HG02763 (cell line): ENCODE measurements around the gene ADAT3.
"Not testable (repeated sequence)": the region's sequence is repeated elsewhere in the genome, so short reads cannot be mapped to it uniquely, and the experiment has no call there.

Source experiments
- ATAC-seq: cut with Tn5 transposase; IDR thresholded peaks from one replicate; pipeline ENCODE4 v1.9.1; 2021; ENCODE audit warnings: mild to moderate bottlenecking, moderate library complexity; ENCODE audit not compliant: unreplicated experiment

Gene ADAT3

DNA sequence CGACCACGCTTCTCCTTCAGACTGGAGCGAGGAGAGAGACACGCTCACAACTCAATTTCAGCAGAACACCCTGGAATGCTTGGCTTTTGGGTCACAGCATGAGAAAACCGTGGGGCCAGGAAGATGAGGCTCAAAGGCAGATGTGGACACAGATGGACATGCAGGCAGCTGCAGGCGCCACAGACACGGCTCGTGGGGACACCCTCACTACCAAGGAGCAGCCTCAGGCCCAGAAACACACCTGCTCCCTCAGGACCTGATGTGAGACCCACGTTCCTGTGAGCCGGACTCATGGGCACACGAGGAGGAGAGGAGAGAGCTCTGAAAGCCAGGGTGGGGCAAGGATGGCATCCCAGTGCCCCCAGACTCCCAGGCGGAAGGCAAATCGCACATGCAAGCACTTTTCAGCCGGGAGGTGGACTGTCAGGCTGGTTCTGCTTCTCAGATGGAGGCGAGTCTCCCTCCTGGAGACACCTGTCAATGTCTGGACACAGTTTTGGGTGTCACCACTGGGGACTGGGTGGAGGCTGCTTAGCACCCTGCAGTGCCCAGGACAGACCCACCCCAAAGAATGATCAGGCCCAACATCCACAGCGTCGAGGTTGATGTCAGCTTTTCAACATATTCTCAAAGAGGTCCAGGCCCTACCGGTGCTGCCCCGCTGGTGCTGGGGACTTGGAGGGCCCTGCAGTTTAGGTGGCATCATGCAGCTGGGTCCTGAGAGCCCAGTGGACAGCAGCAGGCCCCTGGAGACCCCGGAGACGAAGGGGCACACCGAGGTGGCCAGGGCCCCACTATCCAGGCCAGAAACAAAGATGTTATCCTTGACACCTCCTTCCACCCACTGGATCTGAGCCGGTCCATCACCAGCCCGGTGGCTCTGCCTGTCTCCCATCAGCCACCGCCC, 22.2 kb upstream of the ADAT3 start:
- no peak for ATAC-seq

DNA sequence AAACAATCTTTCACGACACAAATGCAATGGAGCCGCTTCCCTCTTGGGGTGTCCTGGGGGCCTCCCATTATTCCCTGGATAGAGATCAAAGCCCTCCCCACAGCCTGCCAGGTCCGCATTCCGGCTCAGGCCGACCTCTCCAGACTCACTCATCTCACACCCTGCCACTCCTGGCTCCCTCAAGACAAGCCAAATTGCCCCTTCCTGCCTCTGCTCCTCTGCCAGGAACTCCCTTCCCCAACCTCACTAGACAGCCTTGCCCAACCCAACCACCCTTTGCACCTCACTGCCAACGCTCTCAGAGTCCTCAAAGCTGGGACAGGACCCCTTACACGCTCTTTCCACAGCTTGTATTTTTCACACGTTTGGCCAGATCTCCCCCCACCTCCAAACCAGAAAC, 21.4 kb upstream of the ADAT3 start:
- no peak for ATAC-seq

DNA sequence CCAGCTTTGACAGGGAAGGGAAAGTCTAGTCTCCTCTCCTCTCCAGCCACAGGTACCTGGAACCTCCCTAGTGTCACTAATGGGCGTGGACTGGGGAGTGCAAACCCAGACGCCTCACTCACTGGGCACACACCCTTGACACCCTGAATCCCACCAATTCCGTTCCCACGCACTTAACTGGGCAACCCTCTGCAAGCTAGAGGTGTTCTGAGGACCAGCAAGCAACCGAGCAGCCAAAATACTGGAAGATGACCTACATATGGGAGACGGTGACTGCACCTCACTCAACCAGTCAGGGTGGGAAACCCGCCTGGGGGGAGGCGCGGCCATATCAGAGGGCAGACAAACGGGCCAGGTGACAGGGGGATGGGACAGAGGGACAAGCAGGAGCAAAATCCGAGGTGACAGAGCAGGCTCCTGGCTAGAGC, 20.9 kb upstream of the ADAT3 start:
- ATAC-seq = no peak

DNA sequence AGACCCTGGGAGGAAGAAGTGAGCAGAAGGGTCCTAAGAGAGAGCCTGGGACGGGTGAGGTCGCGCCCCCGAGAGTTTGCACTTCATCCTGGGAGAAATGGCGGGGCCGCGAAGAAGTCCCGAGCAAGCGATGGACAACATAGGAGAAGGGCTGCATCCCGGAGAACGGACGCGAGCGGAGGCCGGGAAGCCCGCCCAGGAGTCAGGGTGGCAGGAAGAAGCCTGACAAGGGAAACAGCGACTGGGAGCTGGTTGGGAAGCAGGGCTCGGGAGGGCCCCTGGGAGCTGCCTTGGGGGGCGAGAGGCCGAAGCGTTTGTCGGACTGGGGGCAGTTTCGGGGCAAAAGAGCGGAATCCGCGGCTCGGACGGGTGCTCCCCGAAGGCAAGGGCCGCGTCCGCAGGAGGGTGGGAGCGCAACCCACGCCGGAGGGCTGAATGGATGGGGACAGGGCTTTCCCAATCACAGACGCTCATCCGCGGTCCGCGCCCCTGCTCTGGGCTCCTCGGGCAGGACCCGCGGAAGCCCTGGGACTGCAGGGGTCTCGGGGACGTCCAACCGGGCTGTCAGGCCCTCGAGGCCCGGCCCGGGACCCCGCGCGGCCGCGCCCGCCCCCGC, 20.4 kb upstream of the ADAT3 start:
- no peak for ATAC-seq

DNA sequence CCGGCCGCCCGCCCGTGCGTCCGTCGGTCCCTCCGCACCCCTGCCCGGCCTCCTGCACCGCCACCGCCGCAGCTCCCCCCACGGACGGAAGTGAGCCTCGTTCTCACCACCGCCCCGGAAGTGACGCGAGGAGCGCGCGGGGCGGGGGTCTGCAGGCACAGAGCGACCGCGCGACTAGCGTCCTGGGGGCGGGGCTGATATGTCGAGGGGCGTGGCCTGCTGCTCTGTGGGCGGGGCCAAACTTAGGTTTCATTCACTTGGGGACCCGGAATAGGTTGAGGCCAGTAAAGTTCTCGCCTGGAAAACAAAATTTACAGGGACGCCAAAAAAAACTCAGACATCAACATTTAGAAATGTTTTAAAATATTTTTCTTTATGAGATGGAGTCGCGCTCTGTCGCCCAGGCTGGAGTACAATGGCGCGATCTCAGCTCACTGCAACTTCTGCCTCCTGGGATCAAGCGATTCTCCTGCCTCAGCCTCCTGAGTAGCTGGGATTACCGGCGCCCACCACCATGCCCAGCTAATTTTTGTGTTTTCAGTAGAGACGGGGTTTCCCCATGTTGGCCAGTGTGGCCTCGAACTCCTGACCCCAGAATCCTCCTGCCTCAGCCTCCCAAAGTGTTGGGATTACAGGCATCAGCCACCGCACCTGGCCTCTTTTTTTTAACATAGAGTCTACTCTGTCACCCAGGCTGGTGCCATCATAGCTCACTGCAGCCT, 19.6 kb upstream of the ADAT3 start, which contains the start of gene ABHD17A:
Gene ABHD17A (minus strand): TSS at position 99 of the 722 bp plus-strand sequence. CDS start 3,930 bp downstream, outside the sequence.
- ATAC-seq = peak; percentile 79

DNA sequence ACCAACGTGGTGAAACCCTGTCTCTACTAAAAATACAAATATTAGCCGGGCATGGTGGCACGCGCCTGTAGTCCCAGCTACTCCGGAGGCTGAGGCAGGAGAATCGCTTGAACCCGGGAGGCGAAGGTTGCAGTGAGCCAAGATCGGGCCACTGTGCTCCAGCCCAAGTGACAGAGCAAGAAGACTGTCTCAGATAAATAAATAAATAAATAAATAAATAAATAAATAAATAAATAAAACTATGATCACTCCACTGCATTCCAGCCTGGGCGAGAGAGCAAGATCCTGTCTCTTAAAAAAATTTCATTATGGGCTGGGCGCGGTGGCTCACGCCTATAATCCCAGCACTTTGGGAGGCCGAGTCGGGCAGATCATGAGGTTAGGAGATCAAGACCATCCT, 18.8 kb upstream of the ADAT3 start:
- ATAC-seq = not testable (repeated sequence)

DNA sequence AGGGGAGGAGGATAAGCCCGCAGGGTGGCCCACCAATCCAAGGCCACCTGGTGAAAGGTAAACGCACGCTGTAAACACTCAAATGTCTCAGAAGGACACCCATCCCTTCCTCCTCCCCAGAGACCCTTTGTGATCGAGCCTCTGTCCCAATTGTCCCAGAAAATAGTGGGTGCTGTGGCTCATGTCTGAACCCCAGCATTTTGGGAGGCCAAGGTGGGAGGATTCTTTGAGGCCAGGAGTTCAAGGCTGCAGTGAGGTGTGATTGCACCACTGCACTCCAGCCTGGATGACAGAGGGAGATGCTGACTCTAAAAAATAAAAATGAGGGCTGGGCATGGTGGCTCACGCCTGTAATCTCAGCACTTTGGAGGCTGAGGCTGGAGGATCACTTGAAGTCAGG, 16.8 kb upstream of the ADAT3 start:
- no peak for ATAC-seq

DNA sequence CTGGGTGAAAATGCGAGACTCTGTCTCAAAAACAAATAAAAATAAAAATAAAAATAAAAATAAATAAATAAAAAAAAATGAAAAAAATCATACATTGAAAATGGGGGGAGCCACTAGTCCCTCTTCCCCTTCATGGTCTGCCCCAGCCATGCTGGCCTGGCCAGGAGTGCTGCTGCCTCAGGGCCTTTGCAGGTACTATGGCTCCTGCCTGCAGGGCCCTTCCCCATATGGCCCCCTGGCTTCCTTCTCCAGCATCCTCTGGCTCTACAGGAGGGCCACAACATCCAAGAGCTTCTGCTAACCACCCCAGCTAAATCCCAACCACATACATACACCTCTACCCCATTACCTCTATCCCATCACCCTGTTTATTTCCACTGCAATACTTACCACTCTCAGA, 15.3 kb upstream of the ADAT3 start:
- ATAC-seq = no peak

DNA sequence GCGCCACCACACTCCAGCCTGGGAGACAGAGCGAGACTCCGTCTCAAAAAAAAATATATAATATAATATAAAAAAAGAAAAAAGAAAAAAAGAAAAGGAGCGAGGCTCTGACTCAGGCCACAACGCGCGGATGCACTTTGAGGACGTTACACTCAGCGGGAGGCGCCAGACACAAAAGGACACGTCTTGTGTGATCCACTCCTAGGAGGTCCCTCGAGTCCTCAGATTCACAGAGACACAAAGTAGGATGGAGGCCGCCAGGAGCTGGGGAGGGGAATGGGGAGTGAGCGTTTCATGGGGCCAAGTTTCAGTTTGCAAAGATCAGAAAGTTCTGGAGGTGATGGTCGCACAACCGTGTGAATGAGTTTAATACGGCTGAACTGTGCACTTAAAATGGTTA, 11.4 kb upstream of the ADAT3 start:
- no peak for ATAC-seq

DNA sequence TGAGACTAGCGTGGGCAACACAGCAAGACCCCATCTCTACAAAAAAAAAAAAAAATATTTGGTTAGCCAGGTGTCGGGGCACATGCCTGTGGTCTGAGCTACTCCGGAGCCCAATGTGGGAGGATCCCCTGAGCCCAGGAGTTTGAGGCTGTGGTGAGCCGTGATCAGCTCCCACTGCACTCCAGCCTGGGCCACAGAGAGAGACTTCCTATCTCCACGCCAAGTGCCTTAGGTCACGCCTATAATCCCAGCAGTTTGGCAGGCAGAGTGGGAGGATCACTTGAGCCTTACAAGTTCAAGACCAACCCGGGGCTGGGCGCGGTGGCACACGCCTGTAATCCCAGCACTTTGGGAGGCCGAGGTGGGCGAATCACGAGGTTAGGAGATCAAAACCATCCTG, 8.7 kb upstream of the ADAT3 start:
- ATAC-seq = no peak

DNA sequence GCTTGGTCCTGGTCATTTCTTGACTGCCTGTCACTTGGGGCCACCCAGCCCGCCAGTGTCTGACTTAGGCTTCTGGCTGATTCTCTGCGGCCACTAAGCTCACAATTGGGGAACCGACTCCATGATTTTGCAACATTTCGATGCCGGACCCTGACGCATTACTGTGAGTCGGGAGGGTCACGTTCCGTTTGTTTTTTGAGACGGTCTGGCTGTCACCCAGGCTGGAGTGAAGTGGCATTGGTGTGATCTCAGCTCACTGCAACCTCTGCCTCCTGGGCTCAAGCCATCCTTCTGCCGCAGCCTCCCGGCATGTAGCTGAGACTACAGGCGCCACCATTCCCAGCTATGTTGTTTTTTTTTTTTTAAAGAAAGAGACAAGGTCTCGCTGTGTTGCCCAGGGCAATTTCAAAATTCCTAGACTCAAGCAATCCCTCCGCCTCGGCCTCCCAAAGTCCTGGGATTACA, 3.2 kb upstream of the ADAT3 start:
- no peak for ATAC-seq

DNA sequence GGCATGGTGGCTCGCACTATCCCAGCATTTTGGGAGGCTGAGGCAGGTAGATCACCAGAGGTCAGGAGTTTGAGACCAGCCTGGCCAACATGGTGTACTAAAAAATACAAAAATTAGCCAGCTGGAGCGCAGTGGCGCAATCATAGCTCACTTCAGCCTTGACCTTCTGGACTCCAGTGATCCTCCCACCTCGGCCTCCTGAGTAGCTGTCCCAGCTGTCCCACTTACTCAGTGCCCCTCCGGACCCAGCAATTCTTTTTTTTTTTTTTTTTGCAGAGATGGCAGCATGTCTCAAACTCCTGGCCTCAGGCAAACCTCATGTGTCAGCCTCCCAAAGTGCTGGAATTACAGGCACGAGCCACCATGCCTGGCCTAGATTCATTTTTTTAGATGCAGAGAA, 2.3 kb upstream of the ADAT3 start:
- ATAC-seq = no peak

DNA sequence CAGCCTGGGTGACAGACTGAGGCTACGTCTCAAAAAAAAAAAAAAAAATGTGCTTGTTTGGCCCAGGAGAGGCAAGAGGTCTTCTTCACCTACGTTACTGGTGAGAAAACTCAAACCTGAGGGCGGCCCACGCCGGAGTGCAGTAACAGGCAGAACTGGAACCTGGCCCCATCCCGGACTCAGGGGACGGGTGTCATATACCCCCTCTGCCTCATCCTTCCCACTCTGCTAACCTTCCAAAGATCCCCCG, 414 bp upstream of the ADAT3 start:
- no peak for ATAC-seq

DNA sequence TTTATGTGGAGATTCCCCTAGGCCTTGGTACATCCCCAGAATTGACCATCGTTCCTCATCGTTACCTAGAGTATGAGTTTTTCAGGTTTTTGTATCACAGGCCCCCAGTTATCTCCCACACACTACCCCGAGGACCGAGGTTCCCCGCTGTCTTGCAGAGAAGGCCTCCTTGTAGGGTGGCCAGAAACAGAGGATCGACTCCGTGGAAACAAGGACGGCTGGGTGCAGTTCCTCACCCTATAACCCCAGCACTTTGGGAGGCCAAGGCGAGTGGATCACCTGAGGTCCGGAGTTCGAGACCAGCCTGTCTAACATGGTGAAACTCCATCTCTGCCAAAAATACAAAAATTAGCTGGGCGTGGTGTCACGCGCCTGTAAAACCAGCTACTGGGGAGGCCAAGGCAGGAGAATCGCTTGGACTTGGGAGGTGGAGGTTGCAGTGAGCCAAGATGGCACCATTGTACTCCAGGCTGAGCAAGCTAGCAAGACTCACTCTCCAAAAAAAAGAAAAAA, 720 bp downstream of the ADAT3 start:
- ATAC-seq = no peak

DNA sequence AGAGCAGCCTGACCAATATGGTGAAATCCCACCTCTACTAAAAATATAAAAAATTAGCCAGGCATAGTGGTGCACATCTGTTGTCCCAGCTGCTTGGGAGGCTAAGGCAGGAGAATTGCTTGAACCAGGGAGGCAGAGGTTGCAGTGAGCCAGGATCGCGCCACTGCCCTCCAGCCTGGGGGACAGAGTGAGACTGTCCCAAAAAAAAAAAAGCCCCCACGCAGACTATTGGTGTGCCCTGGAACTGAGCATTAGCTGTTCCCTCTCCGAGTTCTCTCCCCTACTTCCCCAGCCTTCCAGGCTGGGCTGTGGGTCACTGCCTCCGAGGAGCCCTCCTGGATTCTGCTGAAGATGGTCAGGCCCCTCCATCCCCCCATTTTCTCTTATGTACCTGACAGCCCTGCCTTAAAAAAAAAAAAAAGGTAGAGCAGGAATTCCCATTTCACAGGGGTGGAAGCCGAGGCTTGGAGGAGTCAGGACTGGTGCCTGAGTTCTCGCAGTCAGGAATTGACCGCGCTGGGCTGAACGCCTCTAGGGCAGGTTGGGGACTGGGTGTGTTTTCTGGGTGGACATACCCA, 1.9 kb downstream of the ADAT3 start:
- no peak for ATAC-seq

DNA sequence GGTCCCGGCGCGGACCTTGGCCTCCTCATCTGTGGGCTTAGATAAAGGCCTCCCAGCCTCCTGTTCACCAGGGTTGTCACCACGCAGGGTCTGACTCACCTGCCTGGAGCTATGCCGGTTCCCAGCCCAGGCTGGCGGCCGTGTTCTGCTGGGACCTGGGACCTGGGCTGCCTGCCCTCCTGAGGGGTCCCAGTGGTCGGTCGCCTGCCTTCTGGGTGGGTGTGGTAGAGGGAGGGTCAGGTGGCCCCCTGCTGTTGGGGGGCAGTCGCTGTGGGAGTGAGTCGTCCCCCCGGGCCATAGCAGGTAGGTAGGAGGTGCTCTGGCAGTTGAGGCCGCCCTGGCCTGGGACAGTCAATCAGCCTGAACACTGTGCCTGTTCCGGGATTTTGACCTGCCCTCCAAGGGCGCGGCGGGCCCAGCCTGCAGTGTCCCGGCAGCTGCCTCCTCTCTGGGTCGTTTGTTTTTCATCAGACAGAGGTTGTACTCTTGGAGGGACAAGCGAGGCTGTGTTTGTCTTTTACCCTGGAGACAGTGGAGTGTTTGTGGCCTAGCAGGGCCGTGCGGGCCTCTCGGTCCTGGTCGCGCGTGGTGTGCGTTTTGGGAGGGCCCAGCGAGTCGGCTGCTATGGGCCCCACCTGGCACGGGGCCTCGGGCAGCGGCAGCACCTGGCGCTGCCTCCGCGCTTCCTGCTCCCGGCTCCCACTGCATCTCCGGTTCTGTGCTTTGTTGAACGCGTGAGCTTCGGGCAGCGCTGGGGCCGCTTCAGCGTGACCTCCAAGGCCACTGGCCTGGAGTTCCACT, 2.6 kb downstream of the ADAT3 start:
- no peak for ATAC-seq

DNA sequence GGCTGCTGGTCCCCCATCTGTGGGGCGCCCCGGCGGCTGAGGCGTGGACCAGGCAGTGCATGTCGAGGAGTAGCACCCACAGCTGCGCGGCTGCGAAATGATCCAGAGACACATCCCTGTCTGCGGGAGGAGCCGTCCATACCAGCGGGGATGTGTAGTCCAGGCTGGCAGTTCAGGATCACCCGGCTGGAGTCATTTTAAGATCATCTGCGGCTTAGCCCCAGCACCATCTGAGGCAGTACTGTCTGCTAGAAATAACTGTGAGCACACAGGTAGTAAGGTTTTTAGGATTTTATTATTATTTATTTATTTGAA, 3.1 kb downstream of the ADAT3 start:
- ATAC-seq = no peak

DNA sequence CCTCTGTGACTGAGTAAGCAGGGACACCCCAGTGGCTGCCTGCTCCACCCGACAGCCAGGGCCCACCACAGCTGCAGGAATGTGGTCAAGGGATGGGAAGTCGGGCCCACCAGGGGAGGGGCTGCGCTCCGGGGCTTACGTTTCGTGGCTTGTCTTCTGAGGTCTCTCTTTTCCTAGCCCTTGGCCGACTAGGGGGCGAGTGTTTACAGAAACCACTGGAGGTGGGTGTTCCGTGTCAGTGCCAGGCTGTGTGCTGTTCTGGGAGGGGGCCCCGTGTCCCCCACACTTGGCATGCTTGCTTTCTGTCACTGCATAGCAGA, 4.5 kb downstream of the ADAT3 start:
- ATAC-seq = no peak

DNA sequence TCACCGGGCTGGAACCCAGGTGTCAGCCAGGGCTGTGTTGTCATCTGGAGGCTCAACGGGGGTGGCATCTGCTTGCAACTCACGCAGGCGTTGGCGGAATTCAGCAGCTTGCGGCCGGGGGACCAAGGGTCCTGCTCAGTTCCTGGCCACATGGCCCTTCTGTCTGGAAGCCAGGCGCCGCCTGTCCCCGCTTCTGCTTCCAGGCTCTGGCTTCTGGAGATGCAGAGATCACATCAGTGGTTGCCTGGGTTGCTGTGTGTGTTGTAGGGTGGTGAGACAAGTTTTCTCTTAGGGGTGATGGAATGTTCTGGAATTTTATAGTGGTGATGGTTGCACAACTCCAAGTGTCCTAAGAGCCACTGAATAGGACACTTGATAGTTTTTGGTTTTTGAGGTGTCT, 5.0 kb downstream of the ADAT3 start:
- ATAC-seq = no peak

DNA sequence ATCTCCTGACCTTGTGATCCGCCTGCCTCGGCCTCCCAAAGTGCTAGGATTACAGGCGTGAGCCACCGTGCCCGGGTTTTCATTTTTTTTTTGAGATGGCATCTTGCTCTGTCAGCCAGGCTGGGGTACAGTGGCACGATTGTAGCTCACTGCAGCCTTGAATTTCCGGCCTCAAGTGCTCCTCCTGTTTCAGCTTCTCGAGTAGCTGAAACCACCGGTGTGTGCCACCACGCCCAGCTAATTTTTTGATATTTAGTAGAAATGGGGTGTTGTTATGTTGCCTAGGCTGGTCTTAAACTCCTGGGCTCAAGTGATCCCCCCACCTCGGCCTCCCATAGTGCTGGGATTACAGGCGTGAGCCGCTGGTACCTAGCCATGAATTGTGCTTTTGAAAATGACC, 5.9 kb downstream of the ADAT3 start:
- no peak for ATAC-seq

DNA sequence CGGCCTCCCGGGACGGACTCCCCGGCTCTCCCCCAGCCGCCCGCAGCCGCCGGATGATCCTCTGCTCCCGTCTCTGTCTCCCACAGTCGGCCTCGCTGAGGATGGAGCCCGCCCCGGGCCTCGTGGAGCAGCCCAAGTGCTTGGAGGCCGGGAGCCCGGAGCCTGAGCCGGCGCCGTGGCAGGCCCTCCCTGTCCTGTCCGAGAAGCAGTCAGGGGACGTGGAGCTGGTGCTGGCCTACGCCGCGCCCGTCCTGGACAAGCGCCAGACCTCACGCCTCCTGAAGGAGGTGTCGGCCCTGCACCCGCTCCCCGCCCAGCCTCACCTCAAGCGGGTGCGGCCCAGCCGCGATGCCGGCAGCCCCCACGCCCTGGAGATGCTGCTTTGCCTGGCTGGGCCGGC, 6.8 kb downstream of the ADAT3 start:
- no peak for ATAC-seq
